IMR-90 (cell line): ENCODE data around the gene IFI27L1. TPM values are rescaled to one million over a fixed set of nuclear protein-coding genes. Genes with fewer than 3 reads are reported as not detected.

ENCODE experiments used
- ATAC-seq: fragments of 200-7000 bp; cut with Tn5 transposase; 2 replicates; pipeline ENCODE4 v1.9.1; 2020; ENCODE audit warnings: low read depth, mild to moderate bottlenecking, moderate library complexity
- BruUV-seq: library from RNA; stranded (reverse); fragments of 400-500 nt; replicated peaks from 2 replicates; lab custom pipeline; 2021; lab: Mats Ljungman, UMichigan
- CTCF ChIA-PET: fragments of 300-600 bp; formaldehyde crosslinking; extraction: SDS; loops from one replicate; lab custom pipeline; 2021; ENCODE audit warnings: antibody characterized with exemption; lab: Yijun Ruan, JAX
- POLR2A ChIA-PET: fragments of 300-600 bp; sonication (Branson Sonifier 250); formaldehyde crosslinking; loops from one replicate; lab custom pipeline; 2022; ENCODE audit warnings: antibody characterized with exemption; ENCODE audit not compliant: unreplicated experiment; lab: Charles Lee
- DNase-seq: peaks from one replicate; pipeline ENCODE4 v3.0.0; 2013
- H2AFZ ChIP-seq: replicated peaks from 2 replicates; pipeline ENCODE3; 2013; ENCODE audit warnings: low read length, mild to moderate bottlenecking; ENCODE audit not compliant: poor library complexity
- H2AK5ac ChIP-seq: 2 replicates; pipeline ENCODE4 v1.6.1; 2013; ENCODE audit warnings: low read depth, low read length, inconsistent platforms
- H2AK9ac ChIP-seq: replicated peaks from 2 replicates; pipeline ENCODE3; 2013; ENCODE audit warnings: mild to moderate bottlenecking, low read depth, low read length, moderate library complexity; ENCODE audit not compliant: poor library complexity
- H2BK120ac ChIP-seq: 2 replicates; pipeline ENCODE4 v1.6.1; 2013; ENCODE audit warnings: low read depth, low read length, inconsistent platforms
- H2BK15ac ChIP-seq: 3 replicates; pipeline ENCODE4 v1.6.1; 2013; ENCODE audit warnings: low read depth, low read length, inconsistent platforms
- H2BK20ac ChIP-seq: 2 replicates; pipeline ENCODE4 v1.6.1; 2013; ENCODE audit warnings: low read depth, mild to moderate bottlenecking, inconsistent platforms, low read length, moderate library complexity
- H2BK5ac ChIP-seq: 2 replicates; pipeline ENCODE4 v1.6.1; 2013; ENCODE audit warnings: mild to moderate bottlenecking, low read depth, low read length, inconsistent platforms; ENCODE audit not compliant: poor library complexity, severe bottlenecking
- H3K14ac ChIP-seq: replicated peaks from 2 replicates; pipeline ENCODE4 v1.6.1; 2013; ENCODE audit warnings: low read depth, low read length, inconsistent platforms
- H3K18ac ChIP-seq: 2 replicates; pipeline ENCODE4 v1.6.1; 2013; ENCODE audit warnings: low read depth, low read length, control low read depth
- H3K23ac ChIP-seq: 2 replicates; pipeline ENCODE4 v1.6.1; 2013; ENCODE audit warnings: low read depth, low read length, inconsistent platforms
- H3K27ac ChIP-seq: 2 replicates; pipeline ENCODE4 v1.5.1; 2013; ENCODE audit warnings: mild to moderate bottlenecking, control low read depth, low read length; ENCODE audit not compliant: insufficient read depth
- H3K27me3 ChIP-seq: 2 replicates; pipeline ENCODE4 v1.6.1; 2013; ENCODE audit warnings: low read length; ENCODE audit not compliant: control insufficient read depth, insufficient read depth
- H3K36me3 ChIP-seq: 2 replicates; pipeline ENCODE4 v1.6.1; 2013; ENCODE audit warnings: low read length, mixed read lengths; ENCODE audit not compliant: control insufficient read depth, insufficient read depth
- H3K4ac ChIP-seq: 2 replicates; pipeline ENCODE4 v1.6.1; 2013; ENCODE audit warnings: low read depth, low read length, inconsistent platforms
- H3K4me1 ChIP-seq: 2 replicates; pipeline ENCODE4 v1.6.1; 2013; ENCODE audit warnings: low read length, mixed read lengths; ENCODE audit not compliant: control insufficient read depth, insufficient read depth
- H3K4me2 ChIP-seq: 2 replicates; pipeline ENCODE4 v1.6.1; 2013; ENCODE audit warnings: low read depth, mild to moderate bottlenecking, control low read depth, low read length, moderate library complexity
- H3K4me3 ChIP-seq: 2 replicates; pipeline ENCODE4 v1.5.1; 2013; ENCODE audit warnings: low read depth, mild to moderate bottlenecking, control low read depth, low read length, moderate library complexity; ENCODE audit not compliant: insufficient read depth
- H3K56ac ChIP-seq: 2 replicates; pipeline ENCODE4 v1.6.1; 2013; ENCODE audit warnings: low read length, inconsistent platforms; ENCODE audit not compliant: insufficient read depth; ENCODE audit errors: extremely low read depth
- H3K79me1 ChIP-seq, 2 experiments: 2 replicates each; pipeline ENCODE4 v1.6.1; 2013; ENCODE audit warnings: low read length in 2 of 2, inconsistent platforms in 1 of 2, low read depth in 1 of 2
- H3K9ac ChIP-seq: 2 replicates; pipeline ENCODE4 v1.6.1; 2013; ENCODE audit warnings: low read depth, low read length, control low read depth
- H3K9me1 ChIP-seq: 2 replicates; pipeline ENCODE4 v1.6.1; 2013; ENCODE audit warnings: low read length, inconsistent platforms; ENCODE audit not compliant: insufficient read depth
- H3K9me3 ChIP-seq: 2 replicates; pipeline ENCODE4 v1.6.1; 2013; ENCODE audit warnings: low read length; ENCODE audit not compliant: control insufficient read depth, insufficient read depth
- H4K20me1 ChIP-seq: 2 replicates; pipeline ENCODE4 v1.6.1; 2013; ENCODE audit warnings: low read length, inconsistent platforms; ENCODE audit not compliant: insufficient read depth
- H4K5ac ChIP-seq: 2 replicates; pipeline ENCODE4 v1.6.1; 2013; ENCODE audit warnings: mild to moderate bottlenecking, low read depth, low read length, control low read depth
- H4K8ac ChIP-seq, 2 experiments: 2 replicates each; pipeline ENCODE4 v1.6.1; 2013; ENCODE audit warnings: low read depth in 2 of 2, low read length in 2 of 2, control low read depth in 1 of 2, inconsistent platforms in 1 of 2
- H4K91ac ChIP-seq: 2 replicates; pipeline ENCODE4 v1.6.1; 2013; ENCODE audit warnings: low read depth, low read length, inconsistent platforms; ENCODE audit not compliant: insufficient read depth
- BHLHE40 ChIP-seq: fragments of 150-350 bp; IDR thresholded peaks from 2 replicates; pipeline ENCODE4 v1.6.1; 2016; ENCODE audit warnings: mild to moderate bottlenecking, low read depth, low read length
- CEBPB ChIP-seq: IDR thresholded peaks from 2 replicates; pipeline ENCODE4 v1.6.1; 2012; ENCODE audit warnings: low read depth, low read length, improper control_type of control experiment
- CHD1 ChIP-seq: IDR thresholded peaks from 2 replicates; pipeline ENCODE4 v1.6.1; 2012; ENCODE audit warnings: low read depth, low read length, improper control_type of control experiment
- FOS ChIP-seq: fragments of 150-350 bp; IDR thresholded peaks from 2 replicates; pipeline ENCODE4 v1.6.1; 2016; ENCODE audit warnings: low read depth, low read length
- MAFK ChIP-seq: IDR thresholded peaks from 2 replicates; pipeline ENCODE4 v1.6.1; 2012; ENCODE audit warnings: low read depth, low read length, improper control_type of control experiment
- MAZ ChIP-seq: IDR thresholded peaks from 2 replicates; pipeline ENCODE4 v1.6.1; 2012; ENCODE audit warnings: low read depth, mild to moderate bottlenecking, low read length, improper control_type of control experiment, moderate library complexity, borderline replicate concordance
- MXI1 ChIP-seq: IDR thresholded peaks from 2 replicates; pipeline ENCODE4 v1.6.1; 2012; ENCODE audit warnings: low read depth, mild to moderate bottlenecking, low read length, moderate library complexity, borderline replicate concordance
- NFE2L2 ChIP-seq: fragments of 150-350 bp; IDR thresholded peaks from 2 replicates; pipeline ENCODE4 v1.6.1; 2016; ENCODE audit warnings: low read depth, mild to moderate bottlenecking, low read length
- POLR2A ChIP-seq: IDR thresholded peaks from 2 replicates; pipeline ENCODE4 v1.6.1; 2012; ENCODE audit warnings: mild to moderate bottlenecking, low read depth, low read length
- RAD21 ChIP-seq: IDR thresholded peaks from 2 replicates; pipeline ENCODE4 v1.6.1; 2012; ENCODE audit warnings: low read length, improper control_type of control experiment
- RCOR1 ChIP-seq: IDR thresholded peaks from 2 replicates; pipeline ENCODE4 v1.6.1; 2012; ENCODE audit warnings: mild to moderate bottlenecking, low read length, improper control_type of control experiment; ENCODE audit not compliant: insufficient replicate concordance
- RFX5 ChIP-seq: IDR thresholded peaks from 2 replicates; pipeline ENCODE4 v1.8.0; 2012; ENCODE audit warnings: low read depth, mild to moderate bottlenecking, low read length, moderate library complexity
- SMC3 ChIP-seq: fragments of 150-350 bp; IDR thresholded peaks from 2 replicates; pipeline ENCODE4 v1.6.1; 2016; ENCODE audit warnings: low read depth, mild to moderate bottlenecking, antibody characterized with exemption, low read length, moderate library complexity
- WGBS, 2 experiments: methylation state at CpG; one replicate each; pipeline versions ENCODE4 v1.1.5 to v1.1.7; 2013; ENCODE audit warnings: missing lambda C conversion rate in 2 of 2; ENCODE audit not compliant: insufficient read length in 1 of 2; ENCODE audit errors: extremely low coverage in 2 of 2; 5-methylcytosine and 5-hydroxymethylcytosine counted together
- dilution Hi-C: fragments of 300-500 bp; cut with HindIII; formaldehyde crosslinking; loops from one replicate; pipeline ENCODE4 v1.14.3; 2018; ENCODE audit warnings: low sequenced_read_pairs; ENCODE audit not compliant: unreplicated experiment
- in situ Hi-C: fragments of 300-500 bp; cut with MboI; formaldehyde crosslinking; loops from 3 replicates; pipeline ENCODE4 v1.14.3; 2019; ENCODE audit warnings: low sequenced_read_pairs, inconsistent platforms, mixed read lengths
- intact Hi-C: fragments of 100-400 bp; cut with micrococcal nuclease; formaldehyde crosslinking; loops from 2 replicates; pipeline ENCODE4 v1.10.0; 2022
- polyA plus RNA-seq, 3 experiments: library from polyadenylated mRNA; depleted of rRNA; stranded (reverse); fragments of >200 nt; gene quantifications; 2 replicates each; pipeline ENCODE4 v1.2.3, GENCODE V29; 2012; ENCODE audit warnings: low replicate concordance in 1 of 3
- total RNA-seq: library from RNA; depleted of rRNA; stranded (reverse); fragments of >200 nt; gene quantifications from 2 replicates; pipeline ENCODE4 v1.2.3, GENCODE V29; 2012
- TF ChIP-seq, protein P1 (sequence below): conservative IDR thresholded peaks from 2 replicates; pipeline ENCODE4 v1.5.1; 2012; ENCODE audit warnings: mild to moderate bottlenecking, low read depth, low read length, improper control_type of control experiment
- TF ChIP-seq, protein P2 (sequence below): fragments of 150-350 bp; IDR thresholded peaks from 2 replicates; pipeline ENCODE4 v1.6.1; 2016; ENCODE audit warnings: low read depth, mild to moderate bottlenecking, low read length, moderate library complexity, borderline replicate concordance
- TF ChIP-seq, protein P3 (sequence below): fragments of 150-350 bp; IDR thresholded peaks from 2 replicates; pipeline ENCODE4 v1.6.1; 2017; ENCODE audit warnings: mild to moderate bottlenecking, antibody characterized with exemption, low read length, low read depth

The IFI27L1 gene
- total and polyA plus RNA-seq, 2 of the 4 experiments (the other 2 are of a cell fraction): 13.3 to 24.3 TPM

DNA sequence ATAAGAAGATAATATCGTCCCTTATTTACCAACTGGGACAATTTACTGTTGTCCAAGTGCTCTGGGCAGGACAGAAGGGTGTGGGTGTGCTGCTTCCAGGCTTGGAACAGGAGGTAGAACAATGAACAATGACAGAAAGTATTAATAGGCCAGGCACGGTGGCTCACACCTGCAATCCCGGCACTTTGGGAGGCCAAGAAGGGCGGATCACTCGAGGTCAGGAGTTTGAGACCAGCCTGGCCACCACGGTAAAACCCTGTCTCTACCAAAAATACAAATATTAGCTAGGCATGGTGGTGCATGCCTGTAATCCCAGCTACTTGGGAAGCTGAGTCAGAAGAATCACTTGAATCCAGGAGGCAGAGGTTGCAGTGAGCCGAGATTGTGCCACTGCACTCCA, 32.0 kb downstream of the IFI27L1 start:
- H2AFZ ChIP-seq: no peak overlapping the region
- no peak for ATAC-seq
- H4K20me1 ChIP-seq: no peaks in the 10 kb centered on the region
- ChIA-PET CTCF (interaction anchor here (1.5 kb wide), 1 partner anchor 19 kb away, joined by 6 read pairs; no protein-coding TSS in a partner anchor), POLR2A (no interaction called here)
- DNase-seq: no peak
- 100% methylated on average over 1 of the region's 7 CpGs; no CpG with 5 or more reads in 1 of the 2 experiments for WGBS, 2 experiments
- no peak overlapping the region for H3K9ac ChIP-seq
- no peak overlapping the region for H3K4me3 ChIP-seq
- no peak overlapping the region for H3K23ac ChIP-seq
- H3K27ac ChIP-seq: no peak overlapping the region
- H3K4me1 ChIP-seq: no peaks in the 10 kb centered on the region
- H3K9me1 ChIP-seq: 0 out of 2 replicates have a peak, but pooled peaks cover 3% of the 10 kb centered on the region
- no peak overlapping the region for H3K4me2 ChIP-seq
- H4K8ac ChIP-seq: no peak overlapping the region
- H2BK120ac ChIP-seq: no peak overlapping the region
- TF ChIP-seq SMC3 (no peak), CEBPB (no peak), MXI1 (no peak), NFE2L2 (no peak), RCOR1 (no peak), BHLHE40 (no peak), FOS (no peak), POLR2A (no peak), MAZ (no peak), CHD1 (no peak), RAD21 (no peak), MAFK (no peak), RFX5 (no peak)
- TF ChIP-seq, protein P1, sequence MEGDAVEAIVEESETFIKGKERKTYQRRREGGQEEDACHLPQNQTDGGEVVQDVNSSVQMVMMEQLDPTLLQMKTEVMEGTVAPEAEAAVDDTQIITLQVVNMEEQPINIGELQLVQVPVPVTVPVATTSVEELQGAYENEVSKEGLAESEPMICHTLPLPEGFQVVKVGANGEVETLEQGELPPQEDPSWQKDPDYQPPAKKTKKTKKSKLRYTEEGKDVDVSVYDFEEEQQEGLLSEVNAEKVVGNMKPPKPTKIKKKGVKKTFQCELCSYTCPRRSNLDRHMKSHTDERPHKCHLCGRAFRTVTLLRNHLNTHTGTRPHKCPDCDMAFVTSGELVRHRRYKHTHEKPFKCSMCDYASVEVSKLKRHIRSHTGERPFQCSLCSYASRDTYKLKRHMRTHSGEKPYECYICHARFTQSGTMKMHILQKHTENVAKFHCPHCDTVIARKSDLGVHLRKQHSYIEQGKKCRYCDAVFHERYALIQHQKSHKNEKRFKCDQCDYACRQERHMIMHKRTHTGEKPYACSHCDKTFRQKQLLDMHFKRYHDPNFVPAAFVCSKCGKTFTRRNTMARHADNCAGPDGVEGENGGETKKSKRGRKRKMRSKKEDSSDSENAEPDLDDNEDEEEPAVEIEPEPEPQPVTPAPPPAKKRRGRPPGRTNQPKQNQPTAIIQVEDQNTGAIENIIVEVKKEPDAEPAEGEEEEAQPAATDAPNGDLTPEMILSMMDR: no peak
- TF ChIP-seq, protein P2, sequence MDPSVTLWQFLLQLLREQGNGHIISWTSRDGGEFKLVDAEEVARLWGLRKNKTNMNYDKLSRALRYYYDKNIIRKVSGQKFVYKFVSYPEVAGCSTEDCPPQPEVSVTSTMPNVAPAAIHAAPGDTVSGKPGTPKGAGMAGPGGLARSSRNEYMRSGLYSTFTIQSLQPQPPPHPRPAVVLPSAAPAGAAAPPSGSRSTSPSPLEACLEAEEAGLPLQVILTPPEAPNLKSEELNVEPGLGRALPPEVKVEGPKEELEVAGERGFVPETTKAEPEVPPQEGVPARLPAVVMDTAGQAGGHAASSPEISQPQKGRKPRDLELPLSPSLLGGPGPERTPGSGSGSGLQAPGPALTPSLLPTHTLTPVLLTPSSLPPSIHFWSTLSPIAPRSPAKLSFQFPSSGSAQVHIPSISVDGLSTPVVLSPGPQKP: no peak
- TF ChIP-seq, protein P3, sequence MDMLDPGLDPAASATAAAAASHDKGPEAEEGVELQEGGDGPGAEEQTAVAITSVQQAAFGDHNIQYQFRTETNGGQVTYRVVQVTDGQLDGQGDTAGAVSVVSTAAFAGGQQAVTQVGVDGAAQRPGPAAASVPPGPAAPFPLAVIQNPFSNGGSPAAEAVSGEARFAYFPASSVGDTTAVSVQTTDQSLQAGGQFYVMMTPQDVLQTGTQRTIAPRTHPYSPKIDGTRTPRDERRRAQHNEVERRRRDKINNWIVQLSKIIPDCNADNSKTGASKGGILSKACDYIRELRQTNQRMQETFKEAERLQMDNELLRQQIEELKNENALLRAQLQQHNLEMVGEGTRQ: no peak
- no peak overlapping the region for H2BK5ac ChIP-seq
- H3K79me1 ChIP-seq: no peaks in the 10 kb centered on the region
- H3K27me3 ChIP-seq: peaks cover 13% of the 10 kb centered on the region; the same call in 1 of the 2 replicates
- H3K56ac ChIP-seq: no peak overlapping the region
- no peak overlapping the region for H2BK15ac ChIP-seq
- intact Hi-C loops: no loop called here
- no TSS peak for BruUV-seq
- no peak overlapping the region for H3K18ac ChIP-seq
- H3K9me3 ChIP-seq: no peaks in the 10 kb centered on the region
- dilution Hi-C loops: no loop called here
- in situ Hi-C loops: no loop called here
- H4K5ac ChIP-seq: no peak overlapping the region
- no peak overlapping the region for H2AK9ac ChIP-seq
- no peak overlapping the region for H3K14ac ChIP-seq
- no peaks in the 10 kb centered on the region for H3K36me3 ChIP-seq
- H2BK20ac ChIP-seq: no peak overlapping the region
- no peak overlapping the region for H3K4ac ChIP-seq
- no peak overlapping the region for H2AK5ac ChIP-seq
- H4K91ac ChIP-seq: no peak overlapping the region
